Panc1 (cell line): ENCODE data around the gene TRIP10.

Experiments
- POLR2AphosphoS5 ChIP-seq: IDR thresholded peaks from 2 replicates; pipeline ENCODE4 v1.6.1; 2012; ENCODE audit warnings: mild to moderate bottlenecking, low read depth, low read length, moderate library complexity
- SIN3A ChIP-seq: IDR thresholded peaks from 2 replicates; pipeline ENCODE4 v1.6.1; 2012; ENCODE audit warnings: low read depth, mild to moderate bottlenecking, low read length, moderate library complexity, borderline replicate concordance; ENCODE audit not compliant: insufficient read depth
- TCF7L2 ChIP-seq: IDR thresholded peaks from 2 replicates; pipeline ENCODE4 v1.6.1; 2011; ENCODE audit warnings: mild to moderate bottlenecking, low read depth, low read length, inconsistent platforms
- TF ChIP-seq, protein P1 (sequence below): fragments of 450-650 bp; IDR thresholded peaks from 2 replicates; pipeline ENCODE4 v1.5.1; 2017; ENCODE audit warnings: mild to moderate bottlenecking
- TF ChIP-seq, protein P2 (sequence below), 2 experiments: IDR thresholded peaks; 2 replicates each; pipeline ENCODE4 v1.6.1; 2011 to 2012; ENCODE audit warnings: low read depth in 2 of 2, control low read depth in 1 of 2, low read length in 1 of 2, mild to moderate bottlenecking in 1 of 2, moderate library complexity in 1 of 2; ENCODE audit not compliant: insufficient read depth in 1 of 2

GRCh38 chr19:6719540-6719861 is 20.0 kb upstream of the TRIP10 start:
- TF ChIP-seq, protein P1, sequence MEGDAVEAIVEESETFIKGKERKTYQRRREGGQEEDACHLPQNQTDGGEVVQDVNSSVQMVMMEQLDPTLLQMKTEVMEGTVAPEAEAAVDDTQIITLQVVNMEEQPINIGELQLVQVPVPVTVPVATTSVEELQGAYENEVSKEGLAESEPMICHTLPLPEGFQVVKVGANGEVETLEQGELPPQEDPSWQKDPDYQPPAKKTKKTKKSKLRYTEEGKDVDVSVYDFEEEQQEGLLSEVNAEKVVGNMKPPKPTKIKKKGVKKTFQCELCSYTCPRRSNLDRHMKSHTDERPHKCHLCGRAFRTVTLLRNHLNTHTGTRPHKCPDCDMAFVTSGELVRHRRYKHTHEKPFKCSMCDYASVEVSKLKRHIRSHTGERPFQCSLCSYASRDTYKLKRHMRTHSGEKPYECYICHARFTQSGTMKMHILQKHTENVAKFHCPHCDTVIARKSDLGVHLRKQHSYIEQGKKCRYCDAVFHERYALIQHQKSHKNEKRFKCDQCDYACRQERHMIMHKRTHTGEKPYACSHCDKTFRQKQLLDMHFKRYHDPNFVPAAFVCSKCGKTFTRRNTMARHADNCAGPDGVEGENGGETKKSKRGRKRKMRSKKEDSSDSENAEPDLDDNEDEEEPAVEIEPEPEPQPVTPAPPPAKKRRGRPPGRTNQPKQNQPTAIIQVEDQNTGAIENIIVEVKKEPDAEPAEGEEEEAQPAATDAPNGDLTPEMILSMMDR, result no peak
- no peak for TF ChIP-seq TCF7L2
- no peak for TF ChIP-seq POLR2AphosphoS5
- TF ChIP-seq, protein P2, sequence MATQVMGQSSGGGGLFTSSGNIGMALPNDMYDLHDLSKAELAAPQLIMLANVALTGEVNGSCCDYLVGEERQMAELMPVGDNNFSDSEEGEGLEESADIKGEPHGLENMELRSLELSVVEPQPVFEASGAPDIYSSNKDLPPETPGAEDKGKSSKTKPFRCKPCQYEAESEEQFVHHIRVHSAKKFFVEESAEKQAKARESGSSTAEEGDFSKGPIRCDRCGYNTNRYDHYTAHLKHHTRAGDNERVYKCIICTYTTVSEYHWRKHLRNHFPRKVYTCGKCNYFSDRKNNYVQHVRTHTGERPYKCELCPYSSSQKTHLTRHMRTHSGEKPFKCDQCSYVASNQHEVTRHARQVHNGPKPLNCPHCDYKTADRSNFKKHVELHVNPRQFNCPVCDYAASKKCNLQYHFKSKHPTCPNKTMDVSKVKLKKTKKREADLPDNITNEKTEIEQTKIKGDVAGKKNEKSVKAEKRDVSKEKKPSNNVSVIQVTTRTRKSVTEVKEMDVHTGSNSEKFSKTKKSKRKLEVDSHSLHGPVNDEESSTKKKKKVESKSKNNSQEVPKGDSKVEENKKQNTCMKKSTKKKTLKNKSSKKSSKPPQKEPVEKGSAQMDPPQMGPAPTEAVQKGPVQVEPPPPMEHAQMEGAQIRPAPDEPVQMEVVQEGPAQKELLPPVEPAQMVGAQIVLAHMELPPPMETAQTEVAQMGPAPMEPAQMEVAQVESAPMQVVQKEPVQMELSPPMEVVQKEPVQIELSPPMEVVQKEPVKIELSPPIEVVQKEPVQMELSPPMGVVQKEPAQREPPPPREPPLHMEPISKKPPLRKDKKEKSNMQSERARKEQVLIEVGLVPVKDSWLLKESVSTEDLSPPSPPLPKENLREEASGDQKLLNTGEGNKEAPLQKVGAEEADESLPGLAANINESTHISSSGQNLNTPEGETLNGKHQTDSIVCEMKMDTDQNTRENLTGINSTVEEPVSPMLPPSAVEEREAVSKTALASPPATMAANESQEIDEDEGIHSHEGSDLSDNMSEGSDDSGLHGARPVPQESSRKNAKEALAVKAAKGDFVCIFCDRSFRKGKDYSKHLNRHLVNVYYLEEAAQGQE (IDR thresholded peaks at IDR 0.05; ENCODE audit: insufficient read depth in 1 of 2, low read depth in 2 of 2, low read length in 1 of 2), result no peak
- TF ChIP-seq SIN3A, result no peak
